22Rv1 (cell line): ENCODE measurements around the gene WDR91.

Experiments used
- H3K27ac ChIP-seq: fragments of 450-650 bp; 2 replicates; pipeline ENCODE4 v1.5.1; 2017
- CTCF ChIP-seq: fragments of 450-650 bp; IDR thresholded peaks from 2 replicates; pipeline ENCODE4 v1.5.1; 2017; ENCODE audit warnings: mild to moderate bottlenecking
- ZFX ChIP-seq: fragments of 450-650 bp; IDR thresholded peaks from 2 replicates; pipeline ENCODE4 v1.6.1; 2017; ENCODE audit warnings: antibody characterized with exemption, borderline replicate concordance

The WDR91 gene

GRCh38 chr7:135143885-135144668, 67.2 kb downstream of the WDR91 start:
- TF ChIP-seq CTCF: no peak
- no peak for TF ChIP-seq ZFX
- H3K27ac ChIP-seq: no peak overlapping the region
